Measurements from ENCODE around the gene NEUROG1. TPM values are rescaled to one million over a fixed set of nuclear protein-coding genes. Genes with fewer than 3 reads are reported as not detected.
A peak's percentile ranks its signal among the peaks of the same experiment; 100 is the strongest.

Gene NEUROG1
- total RNA-seq, 1 donor from 2014 or later = not detected

GRCh38 chr5:135566422-135567400, 30.9 kb upstream of the NEUROG1 start:
- Histone ChIP-seq H3K27me3 (ENCODE audit: control insufficient read depth, insufficient read depth, low read length) (peaks cover 3% of the 10 kb centered on the region), H3K4me3 (ENCODE audit: low read depth, low read length) (no peak overlapping the region), H3K36me3 (ENCODE audit: control insufficient read depth, insufficient read depth, low read length) (no peaks in the 10 kb centered on the region)
- FAIRE-seq = peak; percentile 73
- no peak for DNase-seq (ENCODE audit: low read depth)
- TF ChIP-seq CTCF (IDR thresholded peaks at IDR 0.05; ENCODE audit: insufficient read depth, low read length, severe bottlenecking) = no peak

GRCh38 chr5:135565725-135566421, 30.1 kb upstream of the NEUROG1 start:
- TF ChIP-seq CTCF (IDR thresholded peaks at IDR 0.05; ENCODE audit: insufficient read depth, low read length, severe bottlenecking) = peak; percentile 90
- DNase-seq (ENCODE audit: low read depth) (peak; percentile 46), FAIRE-seq (peak; percentile 43)
- Histone ChIP-seq H3K36me3 (ENCODE audit: control insufficient read depth, insufficient read depth, low read length) (no peaks in the 10 kb centered on the region), H3K27me3 (ENCODE audit: control insufficient read depth, insufficient read depth, low read length) (peaks cover 3% of the 10 kb centered on the region), H3K4me3 (ENCODE audit: low read depth, low read length) (no peak overlapping the region)

GRCh38 chr5:135565266-135565665, 29.5 kb upstream of the NEUROG1 start:
- Histone ChIP-seq H3K4me3 (ENCODE audit: low read depth, low read length) (no peak overlapping the region), H3K36me3 (ENCODE audit: control insufficient read depth, insufficient read depth, low read length) (no peaks in the 10 kb centered on the region), H3K27me3 (ENCODE audit: control insufficient read depth, insufficient read depth, low read length) (peaks cover 3% of the 10 kb centered on the region)
- no peak for DNase-seq (ENCODE audit: low read depth)
- no peak for TF ChIP-seq CTCF (IDR thresholded peaks at IDR 0.05; ENCODE audit: insufficient read depth, low read length, severe bottlenecking)
- no peak for FAIRE-seq

- DNase-seq (ENCODE audit: low read depth) (no peak), FAIRE-seq (no peak)
- peaks cover 3% of the 10 kb centered on the region for H3K27me3 ChIP-seq (ENCODE audit: control insufficient read depth, insufficient read depth, low read length)
Observed at GRCh38 chr5:135564331-135564730, 28.6 kb upstream of the NEUROG1 start.

GRCh38 chr5:135561266-135561665, 25.5 kb upstream of the NEUROG1 start:
- no peak for TF ChIP-seq CTCF (IDR thresholded peaks at IDR 0.05; ENCODE audit: insufficient read depth, low read length, severe bottlenecking)
- no peak overlapping the region for H3K4me3 ChIP-seq (ENCODE audit: low read depth, low read length)
- H3K36me3 ChIP-seq (ENCODE audit: control insufficient read depth, insufficient read depth, low read length) = no peaks in the 10 kb centered on the region
- DNase-seq (ENCODE audit: low read depth) = no peak
- FAIRE-seq = no peak
- H3K27me3 ChIP-seq (ENCODE audit: control insufficient read depth, insufficient read depth, low read length) = peaks cover 5% of the 10 kb centered on the region

More at GRCh38 chr5:135564331-135564730, 28.6 kb upstream of the NEUROG1 start:
- Histone ChIP-seq H3K36me3 (ENCODE audit: control insufficient read depth, insufficient read depth, low read length) (no peaks in the 10 kb centered on the region), H3K4me3 (ENCODE audit: low read depth, low read length) (no peak overlapping the region)
- TF ChIP-seq CTCF (IDR thresholded peaks at IDR 0.05; ENCODE audit: insufficient read depth, low read length, severe bottlenecking) = no peak
